ENCODE data around the gene IRX4. TPM values are rescaled to one million over a fixed set of nuclear protein-coding genes. Genes with fewer than 3 reads are reported as not detected.

The IRX4 gene
- total and polyA plus RNA-seq, 2 of the 4 experiments (the other 2 are of a cell fraction), result not detected

DNA sequence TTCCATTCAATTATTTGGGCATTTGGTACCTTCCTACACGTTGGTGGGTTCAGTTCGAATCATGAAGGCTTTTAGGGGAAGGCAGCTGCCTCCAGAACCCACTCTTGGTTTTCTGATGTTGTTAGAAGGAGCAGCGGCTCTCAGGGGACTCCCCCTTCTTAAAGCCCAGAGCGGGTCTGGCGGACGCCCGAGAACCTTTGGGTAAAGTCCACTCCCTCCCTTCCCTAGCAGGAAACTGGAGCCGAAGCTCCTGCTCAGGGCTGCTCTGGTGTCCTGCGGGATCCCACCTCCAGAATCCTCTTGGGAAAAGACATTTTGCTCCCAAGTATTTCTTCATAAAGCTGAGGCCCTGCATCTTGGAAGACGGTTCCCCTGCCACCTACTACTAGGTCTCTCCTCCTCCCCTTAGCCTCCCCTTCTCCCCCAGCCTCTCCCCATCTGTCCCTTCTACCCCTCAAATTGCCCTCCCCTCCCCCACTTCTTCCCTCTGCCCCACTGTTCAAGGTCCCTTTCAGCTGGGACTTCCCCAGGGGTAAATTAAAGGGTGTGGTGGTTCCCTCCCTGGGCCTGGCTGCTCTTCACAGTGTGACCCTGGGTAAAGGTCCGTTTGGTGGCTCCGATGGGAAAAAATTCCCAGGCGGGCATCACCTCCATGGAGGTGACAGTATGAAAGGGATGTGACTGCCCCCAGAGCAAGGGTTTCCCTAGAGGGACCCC is 9.3 kb downstream of the IRX4 start:
- 19% methylated on average over 3 of the region's 13 CpGs; no CpG with 5 or more reads in 1 of the 2 experiments for WGBS, 2 experiments (ENCODE audit: extremely low coverage in 2 of 2, insufficient read length in 1 of 2)
- POLR2A ChIA-PET (ENCODE audit: unreplicated experiment), result no interaction called here
- H3K56ac ChIP-seq (ENCODE audit: extremely low read depth, insufficient read depth, low read length), result no peak overlapping the region

More for the DNA sequence above, 9.3 kb downstream of the IRX4 start:
- DNase-seq, result no peak
- H3K9me1 ChIP-seq (ENCODE audit: insufficient read depth, low read length), result no peaks in the 10 kb centered on the region
- H3K79me1 ChIP-seq (ENCODE audit: low read depth in 1 of 2, low read length in 2 of 2), result no peaks in the 10 kb centered on the region
- H3K27ac ChIP-seq (ENCODE audit: insufficient read depth, low read length), result no peak overlapping the region
- H3K9me3 ChIP-seq (ENCODE audit: control insufficient read depth, insufficient read depth, low read length), result peaks cover 4% of the 10 kb centered on the region; the same call in 1 of the 2 replicates
- no peaks in the 10 kb centered on the region; the same call in 1 of the 2 replicates for H3K4me1 ChIP-seq (ENCODE audit: control insufficient read depth, insufficient read depth, low read length)
- in situ Hi-C loops (cut with MboI; ENCODE audit: low sequenced_read_pairs) (no loop called here), dilution Hi-C loops (cut with HindIII; ENCODE audit: low sequenced_read_pairs, unreplicated experiment) (no loop called here), intact Hi-C loops (cut with micrococcal nuclease) (no loop called here)
- H4K8ac ChIP-seq (ENCODE audit: low read depth in 2 of 2, low read length in 2 of 2), result no peak overlapping the region
- no peak overlapping the region for H2AK5ac ChIP-seq (ENCODE audit: low read depth, low read length)
- H3K4me2 ChIP-seq (ENCODE audit: low read depth, low read length), result no peak overlapping the region
- no peak overlapping the region for H2AK9ac ChIP-seq (replicated peaks; ENCODE audit: low read depth, low read length, poor library complexity)
- no TSS peak for BruUV-seq (replicated peaks)
- H2AFZ ChIP-seq (replicated peaks; ENCODE audit: low read length, poor library complexity), result no peak overlapping the region
- no peak overlapping the region for H2BK15ac ChIP-seq (ENCODE audit: low read depth, low read length)
- H3K27me3 ChIP-seq (ENCODE audit: control insufficient read depth, insufficient read depth, low read length), result peaks cover 62% of the 10 kb centered on the region
- H3K9ac ChIP-seq (ENCODE audit: low read depth, low read length), result no peak overlapping the region
- H4K5ac ChIP-seq (ENCODE audit: low read depth, low read length), result no peak overlapping the region
- H3K23ac ChIP-seq (ENCODE audit: low read depth, low read length), result no peak overlapping the region
- no peaks in the 10 kb centered on the region for H4K20me1 ChIP-seq (ENCODE audit: insufficient read depth, low read length)
- no peak overlapping the region for H3K4ac ChIP-seq (ENCODE audit: low read depth, low read length)
- H3K18ac ChIP-seq (ENCODE audit: low read depth, low read length), result no peak overlapping the region
- no peaks in the 10 kb centered on the region for H3K36me3 ChIP-seq (ENCODE audit: control insufficient read depth, insufficient read depth, low read length)
- no peak overlapping the region for H3K4me3 ChIP-seq (ENCODE audit: insufficient read depth, low read depth, low read length)
- no peak overlapping the region for H3K14ac ChIP-seq (replicated peaks; ENCODE audit: low read depth, low read length)
- no peak for ATAC-seq (ENCODE audit: low read depth)
- H4K91ac ChIP-seq (ENCODE audit: insufficient read depth, low read depth, low read length), result no peak overlapping the region
- CTCF ChIA-PET, result no interaction called here
- H2BK120ac ChIP-seq (ENCODE audit: low read depth, low read length), result no peak overlapping the region
- no peak for TF ChIP-seq ELK1 (IDR thresholded peaks at IDR 0.05; ENCODE audit: borderline replicate concordance, low read depth, low read length)
- no peak for TF ChIP-seq BHLHE40 (IDR thresholded peaks at IDR 0.05; ENCODE audit: low read depth, low read length)
- no peak for TF ChIP-seq RFX5 (IDR thresholded peaks at IDR 0.05; ENCODE audit: low read depth, low read length)
- no peak for TF ChIP-seq MXI1 (IDR thresholded peaks at IDR 0.05; ENCODE audit: borderline replicate concordance, low read depth, low read length)
- TF ChIP-seq CTCF (conservative IDR thresholded peaks at IDR 0.05; ENCODE audit: low read depth, low read length), result no peak
- no peak for TF ChIP-seq NFE2L2 (IDR thresholded peaks at IDR 0.05; ENCODE audit: low read depth, low read length)
- TF ChIP-seq RCOR1 (IDR thresholded peaks at IDR 0.05; ENCODE audit: insufficient replicate concordance, low read length), result no peak
- no peak for TF ChIP-seq USF2 (IDR thresholded peaks at IDR 0.05; ENCODE audit: low read depth, low read length)
- no peak for TF ChIP-seq MAZ (IDR thresholded peaks at IDR 0.05; ENCODE audit: borderline replicate concordance, low read depth, low read length)
- no peak for TF ChIP-seq RAD21 (IDR thresholded peaks at IDR 0.05; ENCODE audit: low read length)
- no peak for TF ChIP-seq MAFK (IDR thresholded peaks at IDR 0.05; ENCODE audit: low read depth, low read length)
- TF ChIP-seq SMC3 (IDR thresholded peaks at IDR 0.05; ENCODE audit: low read depth, low read length), result no peak
- no peak for TF ChIP-seq FOS (IDR thresholded peaks at IDR 0.05; ENCODE audit: low read depth, low read length)
- TF ChIP-seq POLR2A (IDR thresholded peaks at IDR 0.05; ENCODE audit: low read depth, low read length), result no peak
- TF ChIP-seq CHD1 (IDR thresholded peaks at IDR 0.05; ENCODE audit: low read depth, low read length), result no peak
- TF ChIP-seq CEBPB (IDR thresholded peaks at IDR 0.05; ENCODE audit: low read depth, low read length), result no peak
- no peak overlapping the region for H2BK20ac ChIP-seq (ENCODE audit: low read depth, low read length)
- no peak overlapping the region for H2BK5ac ChIP-seq (ENCODE audit: low read depth, low read length, poor library complexity, severe bottlenecking)
